ENCODE data around the gene CABLES2. TPM values are rescaled to one million over a fixed set of nuclear protein-coding genes. Genes with fewer than 3 reads are reported as not detected.

Gene CABLES2
- total and polyA plus RNA-seq, 9 of the 15 experiments (the other 6 are each of a cell fraction or from before 2014, with no cell fraction given): 0.46 to 4.2 (median 1.6) TPM

DNA sequence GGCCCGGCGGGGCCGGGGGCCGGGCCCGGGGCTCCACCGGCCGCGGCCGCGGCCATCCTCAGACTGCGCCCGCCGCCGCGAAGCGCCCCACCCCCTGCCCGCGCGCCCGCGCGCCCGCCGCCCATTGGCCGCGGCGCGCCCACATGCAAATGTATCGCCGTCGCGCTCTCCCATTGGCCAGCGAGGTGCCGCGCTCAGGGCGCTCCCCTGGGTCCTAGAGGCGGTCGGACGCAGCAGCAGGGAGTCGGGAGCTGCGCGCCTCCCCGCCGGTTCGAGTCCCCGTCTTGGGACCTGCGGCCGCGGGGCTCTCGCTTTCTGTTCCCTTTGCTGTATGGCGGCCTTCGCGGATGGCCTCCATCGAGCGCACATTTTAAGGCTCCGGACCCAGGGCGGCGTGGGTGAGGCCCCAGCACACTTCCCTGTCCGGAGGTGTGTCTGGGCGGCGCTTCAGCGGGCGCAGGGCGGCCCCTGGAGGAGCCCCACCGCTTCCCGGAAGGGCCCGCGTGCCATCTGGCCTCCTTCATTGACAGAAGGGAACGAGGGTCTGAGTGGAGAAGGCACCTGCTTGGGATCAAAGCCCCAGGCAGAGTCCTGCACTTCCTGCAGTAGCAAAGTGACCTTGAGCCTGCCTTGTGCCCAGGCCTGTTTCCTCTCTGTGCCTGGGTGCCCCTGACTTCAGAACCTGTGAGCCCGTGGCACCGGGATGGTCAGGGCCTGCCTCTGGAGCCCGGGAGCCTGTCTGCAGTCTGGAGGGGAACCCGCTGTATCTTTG is at the start of gene CABLES2 (continued):
- peak; percentile 63 for TF ChIP-seq ZFX (CRISPR knock-in tag; IDR thresholded peaks at IDR 0.05)
- peak in 1 of 2 experiments; percentile 61; a peak in 1 of 3 replicates for TF ChIP-seq CBX3 (IDR thresholded peaks at IDR 0.05; ENCODE audit: borderline replicate concordance in 1 of 2, low read length in 2 of 2)
- 0 out of 2 replicates have a peak, but pooled peaks have one; percentile 37 for TF ChIP-seq TAF7 (tag; IDR thresholded peaks at IDR 0.05)
- no peak for TF ChIP-seq CBFA2T2 (conservative IDR thresholded peaks at IDR 0.05)
- TF ChIP-seq ZNF253 (CRISPR knock-in tag; conservative IDR thresholded peaks at IDR 0.05): no peak
- TF ChIP-seq TOE1 (IDR thresholded peaks at IDR 0.05; ENCODE audit: borderline replicate concordance): peak; percentile 97
- TF ChIP-seq TOE1 (CRISPR knock-in tag; IDR thresholded peaks at IDR 0.05; ENCODE audit: borderline replicate concordance, low read depth): no peak
- TF ChIP-seq KDM4B (IDR thresholded peaks at IDR 0.05; ENCODE audit: borderline replicate concordance in 2 of 2, low read depth in 1 of 2): peak in 1 of 2 experiments; percentile 37; a peak in 1 of 4 replicates
- TF ChIP-seq ZNF766 (CRISPR knock-in tag; conservative IDR thresholded peaks at IDR 0.05): peak; percentile 60; the same call in 1 of the 2 replicates
- no peak for TF ChIP-seq TGIF2 (CRISPR knock-in tag; IDR thresholded peaks at IDR 0.05)
- TF ChIP-seq ZKSCAN1 (IDR thresholded peaks at IDR 0.05; ENCODE audit: low read depth, low read length): peak; percentile 37; the same call in 1 of the 2 replicates
- peak; percentile 83 for TF ChIP-seq VEZF1 (CRISPR knock-in tag; IDR thresholded peaks at IDR 0.05)
- no peak for TF ChIP-seq NR4A1 (CRISPR knock-in tag; IDR thresholded peaks at IDR 0.05)
- peak; percentile 52; the same call in 1 of the 2 replicates for TF ChIP-seq NR4A1 (tag; IDR thresholded peaks at IDR 0.05)
- TF ChIP-seq ARID1B (IDR thresholded peaks at IDR 0.05): peak; percentile 57
- peak; percentile 94 for TF ChIP-seq CCNT2 (IDR thresholded peaks at IDR 0.05; ENCODE audit: borderline replicate concordance, extremely low read depth, insufficient read length, low read depth, low read length)
- no peak for TF ChIP-seq SLC30A9 (CRISPR knock-in tag; IDR thresholded peaks at IDR 0.05)
- TF ChIP-seq TAF9B (IDR thresholded peaks at IDR 0.05; ENCODE audit: partially characterized antibody): no peak
- peak; percentile 91 for TF ChIP-seq SMARCB1 (IDR thresholded peaks at IDR 0.05; ENCODE audit: insufficient read length, low read depth)
- no peak for TF ChIP-seq BCL6 (CRISPR knock-in tag; IDR thresholded peaks at IDR 0.05)
- TF ChIP-seq BRF2 (IDR thresholded peaks at IDR 0.05; ENCODE audit: borderline replicate concordance, insufficient read depth, insufficient read length): no peak
- TF ChIP-seq TBP (optimal IDR thresholded peaks at IDR 0.05; ENCODE audit: low read depth, low read length): peak; percentile 60
- TF ChIP-seq HLTF (IDR thresholded peaks at IDR 0.05): peak; percentile 55; the same call in 1 of the 2 replicates
- TF ChIP-seq SAP30 (IDR thresholded peaks at IDR 0.05; ENCODE audit: borderline replicate concordance, insufficient read depth, low read depth, low read length, poor library complexity, severe bottlenecking): no peak

Measured in K562 (cell line).